ENCODE results near the gene STUB1.

DNA sequence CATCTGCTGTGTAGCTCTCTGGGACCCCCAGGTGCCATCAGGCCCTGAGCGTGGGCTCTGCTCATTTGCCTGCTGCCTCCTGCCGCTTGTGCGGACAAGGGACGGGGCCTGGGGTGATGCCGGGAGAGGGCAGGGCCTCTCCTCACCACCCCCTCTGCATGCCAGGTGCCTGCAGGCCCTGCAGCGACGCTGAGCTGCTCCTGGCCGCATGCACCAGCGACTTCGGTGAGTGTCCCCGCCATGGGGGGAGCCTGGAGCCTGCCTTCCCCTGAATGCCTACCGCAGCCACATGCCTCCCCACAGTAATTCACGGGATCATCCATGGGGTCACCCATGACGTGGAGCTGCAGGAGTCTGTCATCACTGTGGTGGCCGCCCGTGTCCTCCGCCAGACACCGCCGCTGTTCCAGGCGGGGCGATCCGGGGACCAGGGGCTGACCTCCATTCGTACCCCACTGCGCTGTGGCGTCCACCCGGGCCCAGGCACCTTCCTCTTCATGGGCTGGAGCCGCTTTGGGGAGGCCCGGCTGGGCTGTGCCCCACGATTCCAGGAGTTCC lies 36.6 kb downstream of the STUB1 start:
- TF ChIP-seq, protein P1, sequence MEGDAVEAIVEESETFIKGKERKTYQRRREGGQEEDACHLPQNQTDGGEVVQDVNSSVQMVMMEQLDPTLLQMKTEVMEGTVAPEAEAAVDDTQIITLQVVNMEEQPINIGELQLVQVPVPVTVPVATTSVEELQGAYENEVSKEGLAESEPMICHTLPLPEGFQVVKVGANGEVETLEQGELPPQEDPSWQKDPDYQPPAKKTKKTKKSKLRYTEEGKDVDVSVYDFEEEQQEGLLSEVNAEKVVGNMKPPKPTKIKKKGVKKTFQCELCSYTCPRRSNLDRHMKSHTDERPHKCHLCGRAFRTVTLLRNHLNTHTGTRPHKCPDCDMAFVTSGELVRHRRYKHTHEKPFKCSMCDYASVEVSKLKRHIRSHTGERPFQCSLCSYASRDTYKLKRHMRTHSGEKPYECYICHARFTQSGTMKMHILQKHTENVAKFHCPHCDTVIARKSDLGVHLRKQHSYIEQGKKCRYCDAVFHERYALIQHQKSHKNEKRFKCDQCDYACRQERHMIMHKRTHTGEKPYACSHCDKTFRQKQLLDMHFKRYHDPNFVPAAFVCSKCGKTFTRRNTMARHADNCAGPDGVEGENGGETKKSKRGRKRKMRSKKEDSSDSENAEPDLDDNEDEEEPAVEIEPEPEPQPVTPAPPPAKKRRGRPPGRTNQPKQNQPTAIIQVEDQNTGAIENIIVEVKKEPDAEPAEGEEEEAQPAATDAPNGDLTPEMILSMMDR (IDR thresholded peaks at IDR 0.05), result no peak
- TF ChIP-seq EP300 (IDR thresholded peaks at IDR 0.05) (no peak), POLR2AphosphoS5 (IDR thresholded peaks at IDR 0.05) (no peak), POLR2A (IDR thresholded peaks at IDR 0.05) (no peak)

Measured in stomach (tissue), 4 donors.